GM12891 (cell line): ENCODE data around the gene REC114.
"Not testable (repeated sequence)": the region's sequence is repeated elsewhere in the genome, so short reads cannot be mapped to it uniquely, and the experiment has no call there.

Experiments
- DNase-seq: peaks from one replicate; pipeline ENCODE4 v3.0.0; 2011; ENCODE audit warnings: low spot score; ENCODE audit not compliant: insufficient read length
- FAIRE-seq: peaks from 2 replicates; lab custom pipeline; 2011; peaks lifted over from hg19 to GRCh38; lab: Jason Lieb, UNC
- PAX5 ChIP-seq: IDR thresholded peaks from 2 replicates; pipeline ENCODE4 v1.6.1; 2011; ENCODE audit warnings: low read length, moderate library complexity, mild to moderate bottlenecking; ENCODE audit not compliant: insufficient read depth, severe bottlenecking
- POLR2A ChIP-seq: IDR thresholded peaks from 2 replicates; pipeline ENCODE4 v1.6.1; 2011; ENCODE audit warnings: low read depth, low read length, control low read depth
- POLR2AphosphoS5 ChIP-seq: IDR thresholded peaks from 2 replicates; pipeline ENCODE4 v1.6.1; 2011; ENCODE audit warnings: low read depth, low read length, control low read depth
- POU2F2 ChIP-seq: IDR thresholded peaks from 2 replicates; pipeline ENCODE4 v1.6.1; 2011; ENCODE audit warnings: low read depth, mild to moderate bottlenecking, control low read depth, low read length, moderate library complexity
- SPI1 ChIP-seq: IDR thresholded peaks from 2 replicates; pipeline ENCODE4 v1.6.1; 2011; ENCODE audit warnings: low read depth, low read length, control low read depth
- TAF1 ChIP-seq: IDR thresholded peaks from 2 replicates; pipeline ENCODE4 v1.6.1; 2011; ENCODE audit warnings: low read depth, low read length, control low read depth

REC114 gene

DNA sequence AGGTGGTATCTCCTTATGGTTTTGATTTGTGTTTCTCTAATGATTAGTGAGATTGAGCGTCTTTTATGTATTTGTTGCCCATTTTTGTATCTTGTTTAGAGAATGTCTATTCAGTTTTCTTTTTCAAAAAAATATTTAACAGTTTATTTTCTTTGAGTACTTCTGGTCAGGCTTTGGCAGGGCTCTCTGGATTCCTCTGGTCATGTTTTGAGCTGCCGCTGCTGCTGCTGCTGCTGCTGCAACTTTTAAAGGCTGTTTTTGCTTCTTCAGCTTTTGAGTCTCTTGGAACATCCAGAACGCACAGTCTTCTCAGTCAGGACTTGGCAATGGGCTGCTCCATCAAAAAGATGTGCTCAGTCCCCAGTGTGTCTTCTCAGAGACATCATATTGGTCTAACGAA, 40.1 kb downstream of the REC114 start:
- FAIRE-seq: no peak
- no peak for DNase-seq
- TF ChIP-seq POLR2A (no peak), POLR2AphosphoS5 (no peak), TAF1 (no peak), POU2F2 (no peak), PAX5 (no peak), SPI1 (no peak)

DNA sequence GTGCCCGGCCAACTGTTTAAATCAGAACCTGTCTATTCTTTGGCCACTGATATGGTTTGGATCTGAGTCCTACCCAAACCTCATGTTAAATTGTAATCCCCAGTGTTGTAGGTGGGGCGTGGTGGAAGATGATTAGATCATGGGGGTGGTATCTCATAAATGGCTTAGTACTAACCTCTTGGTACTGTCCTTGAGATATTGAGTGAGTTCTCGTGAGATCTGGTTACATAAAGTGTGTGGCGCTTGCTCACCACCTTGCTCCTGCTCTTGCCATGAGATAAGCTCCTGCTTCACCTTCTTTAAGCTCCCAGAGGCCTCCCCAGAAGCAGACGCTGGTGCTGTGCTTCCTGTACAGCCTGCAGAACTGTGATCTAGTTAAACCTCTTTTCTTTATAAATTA, 42.4 kb downstream of the REC114 start:
- DNase-seq: no peak
- no peak for FAIRE-seq
- TF ChIP-seq SPI1 (no peak), POLR2A (no peak), POLR2AphosphoS5 (no peak), POU2F2 (no peak), TAF1 (no peak), PAX5 (no peak)

DNA sequence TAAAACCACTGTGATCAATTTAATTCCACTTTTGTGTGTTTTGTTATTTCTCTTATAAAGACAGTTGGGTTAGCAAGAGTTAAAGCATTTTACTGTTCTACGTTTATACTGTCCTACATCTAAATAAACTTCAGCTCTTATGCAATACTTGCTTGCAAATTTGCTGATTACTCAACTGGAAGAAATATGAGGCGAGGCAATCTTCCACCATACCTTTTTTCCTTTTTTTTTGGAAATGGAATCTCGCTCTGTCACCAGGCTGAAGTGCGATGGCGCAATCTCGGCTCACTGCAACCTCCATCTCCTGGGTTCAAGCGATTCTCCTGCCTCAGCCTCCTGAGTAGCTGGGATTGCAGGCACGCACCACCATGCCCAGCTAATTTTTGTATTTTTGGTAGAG, 42.9 kb downstream of the REC114 start:
- not testable (repeated sequence) for DNase-seq, FAIRE-seq

DNA sequence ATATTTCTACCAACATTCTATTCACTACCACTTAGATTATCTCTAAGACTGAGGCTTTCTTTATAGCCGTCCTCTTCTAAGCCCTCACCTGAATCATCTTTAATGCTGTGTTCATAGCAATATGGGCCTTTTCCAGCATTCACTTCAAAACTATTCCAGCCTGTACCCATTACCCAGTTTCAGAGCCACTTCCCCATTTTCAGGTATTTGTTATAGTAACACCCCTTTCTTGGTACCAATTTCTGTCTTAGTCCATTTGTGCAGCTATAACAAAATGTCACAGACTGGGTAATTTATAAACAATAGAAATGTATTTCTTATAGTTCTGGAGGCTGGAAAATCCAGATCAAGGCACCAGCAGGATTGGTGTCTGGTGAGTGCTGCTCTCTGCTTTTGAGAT, 45.7 kb downstream of the REC114 start:
- no peak for DNase-seq
- no peak for FAIRE-seq

GRCh38 chr15:73493922-73494321, 51.0 kb downstream of the REC114 start:
- no peak for DNase-seq
- TF ChIP-seq POLR2A: no peak
- TF ChIP-seq PAX5: no peak
- no peak for TF ChIP-seq TAF1
- no peak for TF ChIP-seq POU2F2
- no peak for TF ChIP-seq POLR2AphosphoS5
- TF ChIP-seq SPI1: no peak
- no peak for FAIRE-seq

More for the DNA sequence above, 45.7 kb downstream of the REC114 start:
- TF ChIP-seq SPI1 (peak; percentile 56; the same call in 1 of the 2 replicates), POLR2A (no peak)

DNA sequence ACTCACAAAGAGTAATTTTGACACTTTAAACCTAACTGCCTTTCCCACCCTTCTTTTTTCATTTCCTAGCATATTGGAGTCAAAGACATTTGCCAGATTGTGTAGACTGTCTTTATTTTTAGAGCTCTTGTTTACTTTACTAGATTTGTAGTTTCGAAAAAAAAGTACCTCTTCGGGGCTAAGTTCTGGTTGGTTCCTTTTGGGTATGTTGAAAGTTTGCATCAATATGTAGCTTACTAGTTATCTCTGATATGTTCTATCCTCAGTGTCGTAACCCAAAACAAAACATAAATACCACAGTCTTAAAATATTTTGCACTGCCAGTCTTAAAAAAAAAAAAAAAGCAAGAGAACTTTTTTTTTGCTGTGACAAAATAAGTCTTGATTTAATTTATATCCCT, 52.2 kb downstream of the REC114 start:
- TF ChIP-seq POLR2AphosphoS5 (no peak), POLR2A (no peak), POU2F2 (no peak), PAX5 (no peak), SPI1 (no peak), TAF1 (no peak)
- DNase-seq (no peak), FAIRE-seq (no peak)

DNA sequence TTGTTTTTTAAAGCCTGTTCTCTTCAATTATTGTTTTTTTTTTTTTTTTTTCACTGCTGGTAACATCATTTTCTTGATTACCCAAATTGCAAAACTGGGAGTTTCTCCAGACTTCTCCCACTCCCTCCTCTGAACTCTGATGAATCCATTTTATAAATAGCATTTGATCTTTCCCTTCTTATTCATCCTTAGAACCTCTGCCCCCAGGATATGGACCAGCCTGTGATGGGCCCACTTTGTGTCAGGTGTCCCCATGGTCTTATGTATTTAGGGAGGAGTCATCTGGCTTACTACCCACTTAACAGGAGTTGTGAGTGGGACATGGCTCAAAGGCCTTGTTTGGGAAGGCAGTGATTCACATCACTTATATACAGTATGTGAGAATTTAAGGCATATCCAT, 57.7 kb downstream of the REC114 start:
- TF ChIP-seq POLR2AphosphoS5 (no peak), PAX5 (no peak), SPI1 (no peak), POLR2A (no peak), TAF1 (no peak), POU2F2 (no peak)
- no peak for DNase-seq
- no peak for FAIRE-seq

GRCh38 chr15:73504885-73505284, 61.9 kb downstream of the REC114 start:
- TF ChIP-seq TAF1 (no peak), POU2F2 (no peak), POLR2AphosphoS5 (no peak), PAX5 (no peak), SPI1 (no peak), POLR2A (no peak)
- FAIRE-seq (no peak), DNase-seq (no peak)

- DNase-seq (no peak), FAIRE-seq (no peak)
- no peak for TF ChIP-seq PAX5
- no peak for TF ChIP-seq SPI1
- no peak for TF ChIP-seq POLR2A
- no peak for TF ChIP-seq TAF1
- TF ChIP-seq POLR2AphosphoS5: no peak
- TF ChIP-seq POU2F2: no peak
These were observed 72.6 kb downstream of the REC114 start for GRCh38 chr15:73515527-73515926.

DNA sequence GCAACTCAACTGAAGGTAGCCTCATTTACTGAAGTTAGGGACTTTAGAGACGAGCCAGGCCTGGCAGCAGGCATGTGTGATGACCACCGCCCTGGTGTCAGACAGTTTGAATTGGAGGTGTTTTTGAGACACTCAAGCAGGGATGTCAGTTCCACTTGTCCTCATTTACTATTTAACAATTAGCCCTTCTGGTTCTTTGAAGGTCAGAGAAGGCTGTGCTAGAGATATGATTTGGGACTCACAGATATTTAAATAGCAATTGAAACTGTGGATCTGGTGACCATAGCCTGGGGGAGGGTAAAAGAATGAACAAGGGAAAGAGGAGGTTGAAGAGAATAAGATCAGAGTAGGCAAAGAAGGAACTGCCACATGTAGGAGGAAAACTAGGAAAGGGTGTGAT, 74.6 kb downstream of the REC114 start:
- DNase-seq (no peak), FAIRE-seq (no peak)
- TF ChIP-seq PAX5 (no peak), POLR2A (no peak), POLR2AphosphoS5 (no peak), SPI1 (no peak), POU2F2 (no peak), TAF1 (no peak)
